GM12891 (cell line): Measurements from ENCODE around the gene GRM8.

ENCODE experiments used
- POLR2A ChIP-seq: IDR thresholded peaks from 2 replicates; pipeline ENCODE4 v1.6.1; 2011; ENCODE audit warnings: low read depth, low read length, control low read depth
- POLR2AphosphoS5 ChIP-seq: IDR thresholded peaks from 2 replicates; pipeline ENCODE4 v1.6.1; 2011; ENCODE audit warnings: low read depth, low read length, control low read depth
- SPI1 ChIP-seq: IDR thresholded peaks from 2 replicates; pipeline ENCODE4 v1.6.1; 2011; ENCODE audit warnings: low read depth, low read length, control low read depth
- TAF1 ChIP-seq: IDR thresholded peaks from 2 replicates; pipeline ENCODE4 v1.6.1; 2011; ENCODE audit warnings: low read depth, low read length, control low read depth

DNA sequence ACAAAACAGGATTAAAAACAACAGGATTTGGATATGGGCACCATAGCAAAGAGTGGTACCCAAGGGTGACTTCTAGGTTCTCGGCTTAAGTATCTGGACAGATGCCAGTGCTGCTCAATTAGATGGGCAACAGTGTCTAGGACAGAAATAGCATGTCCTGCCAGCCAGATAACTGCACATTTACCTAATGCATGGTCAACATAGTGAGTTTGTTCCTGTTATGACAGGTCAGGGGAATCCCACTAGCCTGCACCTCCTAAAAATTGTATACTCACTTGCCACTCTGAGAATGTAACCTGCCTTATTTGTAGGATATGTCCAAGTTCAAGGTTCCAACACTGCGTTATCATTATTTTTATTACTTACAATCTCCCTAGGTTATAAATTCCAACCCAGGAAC lies 471.7 kb downstream of the GRM8 start:
- TF ChIP-seq POLR2A (no peak), TAF1 (no peak), SPI1 (no peak), POLR2AphosphoS5 (no peak)
